K562 (cell line): ENCODE measurements around the gene CFAP97D2. TPM values are rescaled to one million over a fixed set of nuclear protein-coding genes. Genes with fewer than 3 reads are reported as not detected.

Experiments used
- ARID3B ChIP-seq: fragments of 250-450 bp; sonication (Bioruptor Pico); IDR thresholded peaks from 2 replicates; pipeline ENCODE4 v1.4.0; 2020; ENCODE audit warnings: borderline replicate concordance
- CGGBP1 ChIP-seq: fragments of 250-450 bp; sonication (Bioruptor Pico); IDR thresholded peaks from 2 replicates; pipeline ENCODE4 v1.9.0; 2021; ENCODE audit warnings: mild to moderate bottlenecking
- CTCF ChIP-seq, 3 experiments: IDR thresholded peaks in 2 of 3; conservative IDR thresholded peaks in 1 of 3; 2 replicates each; pipeline ENCODE4 v1.5.1; 2011 to 2012; ENCODE audit warnings: low read length in 3 of 3, mild to moderate bottlenecking in 3 of 3, control low read depth in 2 of 3, improper control_type of control experiment in 1 of 3, inconsistent platforms in 1 of 3, low read depth in 1 of 3, mixed read lengths in 1 of 3, moderate library complexity in 1 of 3; ENCODE audit not compliant: insufficient read depth in 2 of 3
- GATAD2A ChIP-seq: fragments of 450-650 bp; IDR thresholded peaks from 2 replicates; pipeline ENCODE4 v1.6.1; 2017
- HDAC3 ChIP-seq: fragments of 450-650 bp; IDR thresholded peaks from 2 replicates; pipeline ENCODE4 v1.6.1; 2018; ENCODE audit warnings: borderline replicate concordance, mild to moderate bottlenecking, moderate library complexity; ENCODE audit not compliant: partially characterized antibody
- ID3 ChIP-seq, 2 experiments: fragments of 250-450 bp in 1 of 2; fragments of 450-650 bp in 1 of 2; sonication (Bioruptor Pico) in 1 of 2; IDR thresholded peaks; 2 replicates each; pipeline versions ENCODE4 v1.6.1 to v1.8.0; 2016 to 2021; ENCODE audit warnings: mild to moderate bottlenecking in 2 of 2, moderate library complexity in 2 of 2, missing compliant biosample characterization in 1 of 2, missing genetic modification characterization in 1 of 2
- LARP7 ChIP-seq: fragments of 450-650 bp; IDR thresholded peaks from 2 replicates; pipeline ENCODE4 v1.6.1; 2016
- NFIC ChIP-seq: fragments of 450-650 bp; IDR thresholded peaks from 2 replicates; pipeline ENCODE4 v1.6.1; 2017; ENCODE audit warnings: mild to moderate bottlenecking, inconsistent platforms
- NRF1 ChIP-seq, 2 experiments: fragments of 450-650 bp; IDR thresholded peaks in 1 of 2; conservative IDR thresholded peaks in 1 of 2; 2 replicates each; pipeline ENCODE4 v1.6.1; 2014; ENCODE audit warnings: mild to moderate bottlenecking in 2 of 2
- PRDM10 ChIP-seq: fragments of 450-650 bp; IDR thresholded peaks from 2 replicates; pipeline ENCODE4 v1.6.1; 2018; ENCODE audit not compliant: partially characterized antibody
- RHOXF2B ChIP-seq: fragments of 250-450 bp; sonication (Bioruptor Pico); conservative IDR thresholded peaks from 2 replicates; pipeline ENCODE4 v1.5.1; 2021
- SNIP1 ChIP-seq: fragments of 450-650 bp; IDR thresholded peaks from 2 replicates; pipeline ENCODE4 v1.7.1; 2017; ENCODE audit warnings: low read depth, mild to moderate bottlenecking
- TOE1 ChIP-seq, 2 experiments: fragments of 450-650 bp in 1 of 2; sonication (generic) in 1 of 2; formaldehyde crosslinking in 1 of 2; IDR thresholded peaks; 2 replicates each; pipeline versions ENCODE4 v1.7.1 to v1.8.0; 2016 to 2022; ENCODE audit warnings: borderline replicate concordance in 2 of 2, mild to moderate bottlenecking in 2 of 2, antibody characterized with exemption in 1 of 2, inconsistent platforms in 1 of 2, low read depth in 1 of 2, missing genetic modification reagents in 1 of 2, moderate library complexity in 1 of 2
- UBTF ChIP-seq, 2 experiments: IDR thresholded peaks; 2 replicates each; pipeline ENCODE4 v1.6.1; 2012; ENCODE audit warnings: improper control_type of control experiment in 2 of 2, low read depth in 2 of 2, low read length in 2 of 2, borderline replicate concordance in 1 of 2
- ZNF212 ChIP-seq: fragments of 450-650 bp; formaldehyde crosslinking; IDR thresholded peaks from 2 replicates; pipeline ENCODE4 v1.4.0; 2020; ENCODE audit warnings: mild to moderate bottlenecking
- polyA plus RNA-seq, 8 experiments: library from polyadenylated mRNA; depleted of rRNA in 4 of 8; stranded (reverse) in 5 of 8; unstranded in 3 of 8; fragments of >200 nt; fragmentation: Nextera tagmentation in 2 of 8; fragmentation: Illumina TruSeq in 1 of 8; extraction: Ambion mirVana in 2 of 8; extraction: Trizol in 1 of 8; gene quantifications; 2 replicates each; pipeline versions ENCODE4 v1.2.1 to v1.2.3, GENCODE V29; 2011 to 2014; ENCODE audit warnings: inconsistent platforms in 1 of 8, missing spikeins in 1 of 8
- total RNA-seq, 7 experiments: library from RNA; depleted of rRNA in 6 of 7; stranded (reverse); fragments of >200 nt in 6 of 7; fragmentation: Illumina TruSeq in 2 of 7; extraction: Trizol in 2 of 7; gene quantifications; 2 replicates each; pipeline versions ENCODE4 v1.2.1 to v1.2.3, GENCODE V29; 2011 to 2021; ENCODE audit warnings: low replicate concordance in 1 of 7

Gene CFAP97D2
- total and polyA plus RNA-seq, 9 of the 15 experiments (the other 6 are each of a cell fraction or from before 2014, with no cell fraction given): not detected

GRCh38 chr13:114222461-114222968, 43.5 kb downstream of the CFAP97D2 start (continued):
- TF ChIP-seq ARID3B (CRISPR knock-in tag) (no peak), PRDM10 (peak; percentile 8), CTCF (IDR thresholded peaks at IDR 0.05 in 2 of 3, conservative IDR thresholded peaks at IDR 0.05 in 1 of 3; ENCODE audit: insufficient read depth in 2 of 3, low read depth in 1 of 3, low read length in 3 of 3) (no peak), ID3 (CRISPR knock-in tag; IDR thresholded peaks at IDR 0.05) (no peak), ID3 (tag; IDR thresholded peaks at IDR 0.05) (0 out of 2 replicates have a peak, but pooled peaks have one; percentile 27), UBTF (IDR thresholded peaks at IDR 0.05; ENCODE audit: borderline replicate concordance in 1 of 2, low read depth in 2 of 2, low read length in 2 of 2) (no peak), ZNF212 (no peak), SNIP1 (no peak), LARP7 (no peak), TOE1 (IDR thresholded peaks at IDR 0.05; ENCODE audit: borderline replicate concordance) (no peak), TOE1 (CRISPR knock-in tag; IDR thresholded peaks at IDR 0.05; ENCODE audit: borderline replicate concordance, low read depth) (no peak), NFIC (peak; percentile 71), CGGBP1 (CRISPR knock-in tag) (no peak), GATAD2A (peak; percentile 81; the same call in 1 of the 2 replicates), NRF1 (conservative IDR thresholded peaks at IDR 0.05 in 1 of 2, IDR thresholded peaks at IDR 0.05 in 1 of 2) (peak; percentile 47 to 58), HDAC3 (no peak), RHOXF2B (no peak)
